ENCODE measurements around the gene DSP.

DNA sequence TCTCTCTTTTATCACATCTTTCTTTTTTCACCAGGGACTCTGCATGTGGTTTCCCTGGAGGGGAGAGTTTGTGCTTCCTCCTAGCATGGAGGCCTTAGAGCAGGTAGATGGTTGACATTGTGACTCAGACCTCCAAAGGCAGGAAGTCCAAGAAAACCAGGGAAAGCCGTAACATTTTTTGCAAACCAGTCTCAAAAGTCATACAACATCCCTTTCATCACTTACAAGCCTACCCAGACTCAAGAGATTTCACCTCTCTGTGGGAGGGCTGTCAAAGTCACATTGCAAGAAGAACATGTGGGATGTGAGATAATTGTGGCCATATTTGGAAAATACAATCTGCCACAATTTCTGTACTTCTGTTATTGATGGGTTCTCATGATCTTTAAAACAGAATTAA lies 94.7 kb downstream of the DSP start:
- TF ChIP-seq, protein P1, sequence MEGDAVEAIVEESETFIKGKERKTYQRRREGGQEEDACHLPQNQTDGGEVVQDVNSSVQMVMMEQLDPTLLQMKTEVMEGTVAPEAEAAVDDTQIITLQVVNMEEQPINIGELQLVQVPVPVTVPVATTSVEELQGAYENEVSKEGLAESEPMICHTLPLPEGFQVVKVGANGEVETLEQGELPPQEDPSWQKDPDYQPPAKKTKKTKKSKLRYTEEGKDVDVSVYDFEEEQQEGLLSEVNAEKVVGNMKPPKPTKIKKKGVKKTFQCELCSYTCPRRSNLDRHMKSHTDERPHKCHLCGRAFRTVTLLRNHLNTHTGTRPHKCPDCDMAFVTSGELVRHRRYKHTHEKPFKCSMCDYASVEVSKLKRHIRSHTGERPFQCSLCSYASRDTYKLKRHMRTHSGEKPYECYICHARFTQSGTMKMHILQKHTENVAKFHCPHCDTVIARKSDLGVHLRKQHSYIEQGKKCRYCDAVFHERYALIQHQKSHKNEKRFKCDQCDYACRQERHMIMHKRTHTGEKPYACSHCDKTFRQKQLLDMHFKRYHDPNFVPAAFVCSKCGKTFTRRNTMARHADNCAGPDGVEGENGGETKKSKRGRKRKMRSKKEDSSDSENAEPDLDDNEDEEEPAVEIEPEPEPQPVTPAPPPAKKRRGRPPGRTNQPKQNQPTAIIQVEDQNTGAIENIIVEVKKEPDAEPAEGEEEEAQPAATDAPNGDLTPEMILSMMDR (IDR thresholded peaks at IDR 0.05; ENCODE audit: low read depth, low read length, missing input control), result no peak
- TF ChIP-seq, protein P2, sequence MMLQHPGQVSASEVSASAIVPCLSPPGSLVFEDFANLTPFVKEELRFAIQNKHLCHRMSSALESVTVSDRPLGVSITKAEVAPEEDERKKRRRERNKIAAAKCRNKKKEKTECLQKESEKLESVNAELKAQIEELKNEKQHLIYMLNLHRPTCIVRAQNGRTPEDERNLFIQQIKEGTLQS (IDR thresholded peaks at IDR 0.05), result no peak
- TF ChIP-seq RXRA (IDR thresholded peaks at IDR 0.05) (no peak), RAD21 (IDR thresholded peaks at IDR 0.05) (no peak), JUND (IDR thresholded peaks at IDR 0.05) (no peak)

All from liver (tissue), 3 donors.